ENCODE data around the gene ASGR2.

DNA sequence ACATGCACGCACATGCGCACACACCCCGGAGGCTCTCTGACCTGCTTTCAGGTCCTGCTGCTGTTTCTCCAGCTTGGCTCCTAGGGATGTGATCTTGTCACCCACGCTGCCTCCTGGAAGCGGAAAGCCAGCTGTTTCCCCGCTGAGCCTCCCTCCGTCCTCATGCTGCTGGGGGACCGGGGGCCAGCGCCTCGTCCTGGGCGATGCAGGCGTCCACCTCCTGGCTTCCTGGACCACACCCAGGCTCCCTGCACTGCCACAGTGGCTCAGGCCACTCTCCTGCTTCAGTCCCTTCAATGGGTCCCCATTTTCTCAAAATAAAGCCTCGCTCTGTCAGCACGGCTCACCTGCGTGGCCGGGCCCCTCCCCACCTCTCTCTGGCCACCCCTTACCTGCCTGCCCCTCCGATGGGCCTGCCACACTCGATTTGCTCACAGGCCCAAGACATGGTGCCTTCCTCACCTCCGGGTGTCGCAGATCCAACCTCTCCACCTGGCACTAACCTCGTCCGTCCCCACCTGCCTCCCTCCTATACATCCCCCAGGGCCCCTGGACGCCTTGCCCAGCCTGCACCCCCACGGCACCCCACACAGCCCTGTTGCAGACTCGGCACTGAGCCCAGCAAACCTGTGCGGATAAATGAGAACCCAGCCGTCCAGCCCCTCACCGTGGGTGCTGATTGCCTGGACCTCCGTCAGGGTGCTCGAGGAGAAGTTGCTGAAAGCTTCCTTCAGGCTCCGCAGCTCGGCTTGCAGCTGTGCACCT is 6.6 kb downstream of the ASGR2 start:
- TF ChIP-seq, protein P1, sequence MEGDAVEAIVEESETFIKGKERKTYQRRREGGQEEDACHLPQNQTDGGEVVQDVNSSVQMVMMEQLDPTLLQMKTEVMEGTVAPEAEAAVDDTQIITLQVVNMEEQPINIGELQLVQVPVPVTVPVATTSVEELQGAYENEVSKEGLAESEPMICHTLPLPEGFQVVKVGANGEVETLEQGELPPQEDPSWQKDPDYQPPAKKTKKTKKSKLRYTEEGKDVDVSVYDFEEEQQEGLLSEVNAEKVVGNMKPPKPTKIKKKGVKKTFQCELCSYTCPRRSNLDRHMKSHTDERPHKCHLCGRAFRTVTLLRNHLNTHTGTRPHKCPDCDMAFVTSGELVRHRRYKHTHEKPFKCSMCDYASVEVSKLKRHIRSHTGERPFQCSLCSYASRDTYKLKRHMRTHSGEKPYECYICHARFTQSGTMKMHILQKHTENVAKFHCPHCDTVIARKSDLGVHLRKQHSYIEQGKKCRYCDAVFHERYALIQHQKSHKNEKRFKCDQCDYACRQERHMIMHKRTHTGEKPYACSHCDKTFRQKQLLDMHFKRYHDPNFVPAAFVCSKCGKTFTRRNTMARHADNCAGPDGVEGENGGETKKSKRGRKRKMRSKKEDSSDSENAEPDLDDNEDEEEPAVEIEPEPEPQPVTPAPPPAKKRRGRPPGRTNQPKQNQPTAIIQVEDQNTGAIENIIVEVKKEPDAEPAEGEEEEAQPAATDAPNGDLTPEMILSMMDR (IDR thresholded peaks at IDR 0.05) = no peak
- no peak for TF ChIP-seq POLR2A (IDR thresholded peaks at IDR 0.05)

Measured in thyroid gland (tissue), 4 donors.